Testis (tissue), 2 donors: Measurements from ENCODE around the gene CYREN.

Experiments
- CTCF ChIP-seq, 3 experiments: fragments of 450-650 bp in 2 of 3; fragments of 200-600 bp in 1 of 3; sonication (generic) in 1 of 3; IDR thresholded peaks; one replicate each; pipeline ENCODE4 v1.5.1; 2016 to 2019; ENCODE audit warnings: antibody characterized with exemption in 3 of 3, mild to moderate bottlenecking in 2 of 3, moderate library complexity in 1 of 3
- POLR2A ChIP-seq: fragments of 450-650 bp; IDR thresholded peaks from one replicate; pipeline ENCODE4 v1.6.1; 2017; ENCODE audit warnings: antibody characterized with exemption, mild to moderate bottlenecking, moderate library complexity

- TF ChIP-seq POLR2A (no peak), CTCF (IDR thresholded peaks at IDR 0.05) (no peak)
These were observed 1.9 kb downstream of the CYREN start for GRCh38 chr7:135168489-135169140.
